ENCODE measurements around the gene DLGAP1. TPM values are rescaled to one million over a fixed set of nuclear protein-coding genes. Genes with fewer than 3 reads are reported as not detected.
"Not testable (repeated sequence)": the region's sequence is repeated elsewhere in the genome, so short reads cannot be mapped to it uniquely, and the experiment has no call there.

DLGAP1 gene
- total RNA-seq, 1 experiment from 2014 or later: not detected

- TF ChIP-seq CTCF (IDR thresholded peaks at IDR 0.05; ENCODE audit: unreplicated experiment): no peak
- Mint-ChIP-seq H3K4me1 (ENCODE audit: insufficient read depth, unreplicated experiment) (no peaks in the 10 kb centered on the region), H3K4me3 (ENCODE audit: unreplicated experiment) (no peak overlapping the region), H3K9me3 (ENCODE audit: unreplicated experiment) (no peaks in the 10 kb centered on the region), H3K27me3 (ENCODE audit: insufficient read depth, unreplicated experiment) (no peaks in the 10 kb centered on the region), H3K36me3 (ENCODE audit: insufficient read depth, unreplicated experiment) (no peaks in the 10 kb centered on the region), H3K27ac (ENCODE audit: low read depth, unreplicated experiment) (no peak overlapping the region)
- POLR2A ChIA-PET: no interaction called here
- no peak for DNase-seq (ENCODE audit: unreplicated experiment)
- intact Hi-C loops (cut with micrococcal nuclease): no loop called here
- CTCF ChIA-PET: interaction anchor here (0.6 kb wide), 2 partner anchors 14 to 113 kb away, joined by 3 to 6 read pairs; no protein-coding TSS in a partner anchor
- BruUV-seq (replicated peaks): no TSS peak
Observed at GRCh38 chr18:3472681-3473544, 982.2 kb downstream of the DLGAP1 start.

GRCh38 chr18:3472121-3472520, 983.0 kb downstream of the DLGAP1 start:
- POLR2A ChIA-PET: interaction anchor here (0.9 kb wide), 1 partner anchor 21 kb away, joined by 3 read pairs; no protein-coding TSS in a partner anchor
- H3K9me3 Mint-ChIP-seq (ENCODE audit: unreplicated experiment); DNase-seq (ENCODE audit: unreplicated experiment); H3K27ac Mint-ChIP-seq (ENCODE audit: low read depth, unreplicated experiment); H3K4me3 Mint-ChIP-seq (ENCODE audit: unreplicated experiment); H3K27me3 Mint-ChIP-seq (ENCODE audit: insufficient read depth, unreplicated experiment); H3K4me1 Mint-ChIP-seq (ENCODE audit: insufficient read depth, unreplicated experiment); BruUV-seq (replicated peaks); intact Hi-C loops (cut with micrococcal nuclease); H3K36me3 Mint-ChIP-seq (ENCODE audit: insufficient read depth, unreplicated experiment): not testable (repeated sequence)
- CTCF ChIA-PET: interaction anchor here (0.6 kb wide), 1 partner anchor 114 kb away, joined by 3 read pairs; no protein-coding TSS in a partner anchor

GRCh38 chr18:3471141-3471648, 983.9 kb downstream of the DLGAP1 start:
- Mint-ChIP-seq H3K4me1 (ENCODE audit: insufficient read depth, unreplicated experiment) (peaks cover 2% of the 10 kb centered on the region), H3K27me3 (ENCODE audit: insufficient read depth, unreplicated experiment) (no peaks in the 10 kb centered on the region), H3K27ac (ENCODE audit: low read depth, unreplicated experiment) (no peak overlapping the region), H3K4me3 (ENCODE audit: unreplicated experiment) (no peak overlapping the region), H3K36me3 (ENCODE audit: insufficient read depth, unreplicated experiment) (peaks cover 14% of the 10 kb centered on the region), H3K9me3 (ENCODE audit: unreplicated experiment) (no peaks in the 10 kb centered on the region)
- CTCF ChIA-PET: interaction anchor here (0.7 to 1.2 kb wide), 2 partner anchors 11 to 16 kb away, joined by 5 read pairs; no protein-coding TSS in a partner anchor
- intact Hi-C loops (cut with micrococcal nuclease): no loop called here
- no peak for DNase-seq (ENCODE audit: unreplicated experiment)
- TF ChIP-seq CTCF (IDR thresholded peaks at IDR 0.05; ENCODE audit: unreplicated experiment): no peak
- POLR2A ChIA-PET: interaction anchor here (0.9 to 1.2 kb wide), 4 partner anchors 10 to 20 kb away, joined by 3 to 7 read pairs (median 3); no protein-coding TSS in a partner anchor
- BruUV-seq (replicated peaks): no TSS peak

- Mint-ChIP-seq H3K27ac (ENCODE audit: low read depth, unreplicated experiment) (no peak overlapping the region), H3K4me1 (ENCODE audit: insufficient read depth, unreplicated experiment) (peaks cover 9% of the 10 kb centered on the region), H3K36me3 (ENCODE audit: insufficient read depth, unreplicated experiment) (peaks cover 17% of the 10 kb centered on the region), H3K4me3 (ENCODE audit: unreplicated experiment) (no peak overlapping the region), H3K9me3 (ENCODE audit: unreplicated experiment) (no peaks in the 10 kb centered on the region), H3K27me3 (ENCODE audit: insufficient read depth, unreplicated experiment) (no peaks in the 10 kb centered on the region)
- BruUV-seq (replicated peaks): no TSS peak
- ChIA-PET POLR2A (interaction anchor here (0.6 to 2.2 kb wide), 2 partner anchors 126 to 205 kb away, joined by 3 to 6 read pairs; no protein-coding TSS in a partner anchor), CTCF (interaction anchor here (0.6 to 1.3 kb wide), 3 partner anchors 11 to 120 kb away, joined by 3 to 5 read pairs (median 3); no protein-coding TSS in a partner anchor)
- no peak for DNase-seq (ENCODE audit: unreplicated experiment)
- TF ChIP-seq CTCF (IDR thresholded peaks at IDR 0.05; ENCODE audit: unreplicated experiment): no peak
- intact Hi-C loops (cut with micrococcal nuclease): no loop called here
Observed at GRCh38 chr18:3468833-3469232, 986.3 kb downstream of the DLGAP1 start.
